Glomerular visceral epithelial cell (primary cell): ENCODE results near the gene ANXA11.

Experiments
- DNase-seq: peaks from one replicate; pipeline ENCODE4 v3.0.0-alpha.2; 2016; ENCODE audit errors: extremely low spot score

ANXA11 gene

DNA sequence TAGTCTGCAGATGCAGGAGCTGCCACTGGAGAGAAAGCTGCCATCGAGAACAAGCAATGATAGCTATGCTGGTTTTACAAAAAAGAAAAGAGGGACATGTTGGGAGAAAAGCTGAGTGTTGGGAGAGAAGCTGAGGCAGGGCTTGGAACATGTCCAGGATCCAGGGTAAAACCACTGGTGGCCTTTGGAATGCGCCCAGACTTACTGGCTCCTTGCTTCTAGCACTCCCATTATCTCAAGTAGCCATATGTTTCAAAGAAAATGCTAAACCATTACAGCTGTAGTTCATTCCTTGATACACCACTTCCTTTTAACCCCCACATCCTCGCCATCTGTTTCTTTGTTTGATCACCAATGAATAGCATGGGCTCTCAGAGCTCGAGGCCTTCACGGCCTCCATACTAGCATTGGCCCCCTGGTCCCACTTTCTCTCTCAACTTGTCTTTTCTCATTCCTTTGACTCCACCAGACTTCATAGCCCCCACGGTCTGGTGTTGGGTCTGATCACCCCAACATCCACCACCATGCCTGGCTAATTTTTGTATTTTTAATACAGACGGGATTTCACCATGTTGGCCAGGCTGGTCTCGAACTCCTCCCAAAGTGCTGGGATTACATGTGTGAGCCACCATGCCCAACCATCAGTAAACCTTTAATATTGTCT, 96.6 kb downstream of the ANXA11 start:
- no peak for DNase-seq

- no peak for DNase-seq
Observed at GRCh38 chr10:80104066-80104926, 101.0 kb downstream of the ANXA11 start.
